Vagina (tissue), 2 donors: ENCODE data around the gene OR6F1. TPM values are rescaled to one million over a fixed set of nuclear protein-coding genes. Genes with fewer than 3 reads are reported as not detected.
"Not testable (repeated sequence)": the region's sequence is repeated elsewhere in the genome, so short reads cannot be mapped to it uniquely, and the experiment has no call there.

Source experiments
- DNase-seq, 2 donors: peaks; one replicate each; pipeline ENCODE4 v3.0.0-alpha.2; 2017; ENCODE audit errors: extremely low spot score in 2 of 2
- H3K27ac ChIP-seq: fragments of 200-600 bp; sonication (generic); one replicate; pipeline ENCODE4 v1.5.1; 2019
- H3K27me3 ChIP-seq: fragments of 200-600 bp; sonication (generic); one replicate; pipeline ENCODE4 v1.5.1; 2019
- H3K36me3 ChIP-seq, 2 donors: fragments of 200-600 bp; sonication (generic); one replicate each; pipeline ENCODE4 v1.5.1; 2017 to 2019
- H3K4me1 ChIP-seq: fragments of 200-600 bp; sonication (generic); one replicate; pipeline ENCODE4 v1.5.1; 2019
- H3K4me3 ChIP-seq, 2 donors: fragments of 200-600 bp; sonication (generic); 1 replicate in 1 of 2; 2 replicates in 1 of 2; pipeline ENCODE4 v1.5.1; 2016 to 2019
- H3K9me3 ChIP-seq: fragments of 200-600 bp; sonication (generic); one replicate; pipeline ENCODE4 v1.5.1; 2019
- CTCF ChIP-seq, 3 experiments: fragments of 450-650 bp in 2 of 3; fragments of 200-600 bp in 1 of 3; sonication (generic) in 1 of 3; IDR thresholded peaks; one replicate each; pipeline ENCODE4 v1.5.1; 2017 to 2019; ENCODE audit warnings: antibody characterized with exemption in 3 of 3, mild to moderate bottlenecking in 2 of 3, moderate library complexity in 2 of 3
- POLR2A ChIP-seq, 2 donors: fragments of 450-650 bp; IDR thresholded peaks; one replicate each; pipeline ENCODE4 v1.6.1; 2017; ENCODE audit warnings: antibody characterized with exemption in 2 of 2, mild to moderate bottlenecking in 2 of 2, moderate library complexity in 2 of 2
- POLR2AphosphoS5 ChIP-seq, 2 donors: sonication (generic); formaldehyde crosslinking; IDR thresholded peaks; one replicate each; pipeline ENCODE4 v1.9.0; 2017; ENCODE audit warnings: antibody characterized with exemption in 2 of 2, mild to moderate bottlenecking in 2 of 2, low read depth in 1 of 2; ENCODE audit not compliant: insufficient read depth in 1 of 2
- intact Hi-C: fragments of 100-400 bp; cut with DNase I; formaldehyde crosslinking; loops from one replicate; pipeline ENCODE4 v1.15.1; 2023
- total RNA-seq: library from RNA; depleted of rRNA; stranded (reverse); fragments of >200 nt; gene quantifications from one replicate; pipeline ENCODE4 v1.2.3, GENCODE V29; 2016

OR6F1 gene
- total RNA-seq, 1 donor from 2014 or later = not detected

GRCh38 chr1:247747616-247748015 is 31.2 kb upstream of the OR6F1 start:
- Histone ChIP-seq H3K27ac (no peak overlapping the region), H3K4me1 (no peaks in the 10 kb centered on the region), H3K4me3 (no peak overlapping the region), H3K36me3 (no peaks in the 10 kb centered on the region), H3K27me3 (no peaks in the 10 kb centered on the region), H3K9me3 (no peaks in the 10 kb centered on the region)
- TF ChIP-seq POLR2A (IDR thresholded peaks at IDR 0.05) = no peak
- no peak for TF ChIP-seq POLR2AphosphoS5 (IDR thresholded peaks at IDR 0.05; ENCODE audit: insufficient read depth in 1 of 2, low read depth in 1 of 2)
- TF ChIP-seq CTCF (IDR thresholded peaks at IDR 0.05) = no peak
- DNase-seq = no peak
- intact Hi-C loops = no loop called here

- H3K27ac ChIP-seq = no peak overlapping the region
- H3K4me3 ChIP-seq = no peak overlapping the region
- intact Hi-C loops = no loop called here
- no peak for DNase-seq
- H3K9me3 ChIP-seq = no peaks in the 10 kb centered on the region
- no peaks in the 10 kb centered on the region for H3K4me1 ChIP-seq
- no peaks in the 10 kb centered on the region for H3K27me3 ChIP-seq
- no peaks in the 10 kb centered on the region for H3K36me3 ChIP-seq
- TF ChIP-seq POLR2A (IDR thresholded peaks at IDR 0.05) = no peak
- TF ChIP-seq CTCF (IDR thresholded peaks at IDR 0.05) = no peak
- no peak for TF ChIP-seq POLR2AphosphoS5 (IDR thresholded peaks at IDR 0.05; ENCODE audit: insufficient read depth in 1 of 2, low read depth in 1 of 2)
These were observed 30.0 kb upstream of the OR6F1 start for GRCh38 chr1:247746391-247746935.

- H3K27ac ChIP-seq, H3K9me3 ChIP-seq, intact Hi-C loops, H3K4me1 ChIP-seq, H3K36me3 ChIP-seq, H3K4me3 ChIP-seq, H3K27me3 ChIP-seq, DNase-seq: not testable (repeated sequence)
These were observed 25.8 kb upstream of the OR6F1 start for GRCh38 chr1:247742215-247742760.

GRCh38 chr1:247741756-247742155 is 25.3 kb upstream of the OR6F1 start:
- no peak for DNase-seq
- H3K4me3 ChIP-seq = no peak overlapping the region
- no peaks in the 10 kb centered on the region for H3K4me1 ChIP-seq
- no peaks in the 10 kb centered on the region for H3K36me3 ChIP-seq
- TF ChIP-seq POLR2A (IDR thresholded peaks at IDR 0.05) (no peak), POLR2AphosphoS5 (IDR thresholded peaks at IDR 0.05; ENCODE audit: insufficient read depth in 1 of 2, low read depth in 1 of 2) (no peak), CTCF (IDR thresholded peaks at IDR 0.05) (no peak)
- no peaks in the 10 kb centered on the region for H3K9me3 ChIP-seq
- intact Hi-C loops = no loop called here
- H3K27ac ChIP-seq = no peak overlapping the region
- no peaks in the 10 kb centered on the region for H3K27me3 ChIP-seq

- intact Hi-C loops = no loop called here
- Histone ChIP-seq H3K36me3 (no peaks in the 10 kb centered on the region), H3K4me1 (no peaks in the 10 kb centered on the region), H3K27me3 (no peaks in the 10 kb centered on the region), H3K27ac (no peak overlapping the region), H3K4me3 (no peak overlapping the region), H3K9me3 (no peaks in the 10 kb centered on the region)
- no peak for DNase-seq
- no peak for TF ChIP-seq POLR2A (IDR thresholded peaks at IDR 0.05)
These were observed 24.3 kb upstream of the OR6F1 start for GRCh38 chr1:247740721-247741120.

- DNase-seq = no peak
- H3K4me1 ChIP-seq = no peaks in the 10 kb centered on the region
- no peak for TF ChIP-seq POLR2A (IDR thresholded peaks at IDR 0.05)
- H3K9me3 ChIP-seq = no peaks in the 10 kb centered on the region
- intact Hi-C loops = no loop called here
- H3K4me3 ChIP-seq = no peak within 1 kb of the TSS
- H3K36me3 ChIP-seq = no peaks in the 10 kb centered on the region
- H3K27me3 ChIP-seq = no peaks in the 10 kb centered on the region
- H3K27ac ChIP-seq = no peak within 1 kb of the TSS
These were observed 21.9 kb upstream of the OR6F1 start, which contains the start of gene OR14K1 for GRCh38 chr1:247738315-247738714. Gene OR14K1 (plus strand): TSS chr1:247738615. CDS start chr1:247738615, 0 bp downstream.
